ENCODE data around the gene RHBDD1.

Gene RHBDD1

GRCh38 chr2:226887940-226888339 is 52.1 kb downstream of the RHBDD1 start:
- no peak for DNase-seq (ENCODE audit: low spot score)

GRCh38 chr2:226888378-226888965 is 52.6 kb downstream of the RHBDD1 start:
- DNase-seq (ENCODE audit: low spot score) = no peak

GRCh38 chr2:226888971-226889370 is 53.1 kb downstream of the RHBDD1 start:
- DNase-seq (ENCODE audit: low spot score) = no peak

GRCh38 chr2:226890286-226890685 is 54.4 kb downstream of the RHBDD1 start:
- no peak for DNase-seq (ENCODE audit: low spot score)

- DNase-seq (ENCODE audit: low spot score) = no peak
Observed at GRCh38 chr2:226891780-226892590, 56.1 kb downstream of the RHBDD1 start.

- DNase-seq (ENCODE audit: low spot score) = no peak
Observed at GRCh38 chr2:226892729-226893128, 56.9 kb downstream of the RHBDD1 start.

- DNase-seq (ENCODE audit: low spot score) = no peak
Observed at GRCh38 chr2:226893216-226893615, 57.4 kb downstream of the RHBDD1 start.

GRCh38 chr2:226894752-226895151 is 58.9 kb downstream of the RHBDD1 start:
- no peak for DNase-seq (ENCODE audit: low spot score)

- no peak for DNase-seq (ENCODE audit: low spot score)
Observed at GRCh38 chr2:226895579-226895978, 59.7 kb downstream of the RHBDD1 start.

GRCh38 chr2:226898121-226898520 is 62.3 kb downstream of the RHBDD1 start:
- DNase-seq (ENCODE audit: low spot score) = no peak

- DNase-seq (ENCODE audit: low spot score) = no peak
Observed at GRCh38 chr2:226898897-226899296, 63.0 kb downstream of the RHBDD1 start.

GRCh38 chr2:226902041-226902966 is 66.5 kb downstream of the RHBDD1 start:
- DNase-seq (ENCODE audit: low spot score) = no peak

GRCh38 chr2:226903179-226903578 is 67.3 kb downstream of the RHBDD1 start:
- DNase-seq (ENCODE audit: low spot score) = no peak

- no peak for DNase-seq (ENCODE audit: low spot score)
Observed at GRCh38 chr2:226904592-226904991, 68.7 kb downstream of the RHBDD1 start.

- no peak for DNase-seq (ENCODE audit: low spot score)
Observed at GRCh38 chr2:226905718-226906117, 69.9 kb downstream of the RHBDD1 start.

- DNase-seq (ENCODE audit: low spot score) = no peak
Observed at GRCh38 chr2:226906163-226906693, 70.4 kb downstream of the RHBDD1 start.

GRCh38 chr2:226909126-226909525 is 73.3 kb downstream of the RHBDD1 start:
- no peak for DNase-seq (ENCODE audit: low spot score)

GRCh38 chr2:226909836-226910235 is 74.0 kb downstream of the RHBDD1 start:
- no peak for DNase-seq (ENCODE audit: low spot score)

- DNase-seq (ENCODE audit: low spot score) = no peak
Observed at GRCh38 chr2:226910384-226910783, 74.5 kb downstream of the RHBDD1 start.

- no peak for DNase-seq (ENCODE audit: low spot score)
Observed at GRCh38 chr2:226911932-226912331, 76.1 kb downstream of the RHBDD1 start.

GRCh38 chr2:226913641-226914040 is 77.8 kb downstream of the RHBDD1 start:
- DNase-seq (ENCODE audit: low spot score) = no peak

GRCh38 chr2:226915846-226916360 is 80.0 kb downstream of the RHBDD1 start:
- no peak for DNase-seq (ENCODE audit: low spot score)
